GM21526 (cell line): Measurements from ENCODE around the gene RPIA.
"Not testable (repeated sequence)": the region's sequence is repeated elsewhere in the genome, so short reads cannot be mapped to it uniquely, and the experiment has no call there.

Experiments
- ATAC-seq: cut with Tn5 transposase; IDR thresholded peaks from one replicate; pipeline ENCODE4 v1.9.1; 2021; ENCODE audit warnings: moderate library complexity; ENCODE audit not compliant: unreplicated experiment, low FRiP score

RPIA gene

DNA sequence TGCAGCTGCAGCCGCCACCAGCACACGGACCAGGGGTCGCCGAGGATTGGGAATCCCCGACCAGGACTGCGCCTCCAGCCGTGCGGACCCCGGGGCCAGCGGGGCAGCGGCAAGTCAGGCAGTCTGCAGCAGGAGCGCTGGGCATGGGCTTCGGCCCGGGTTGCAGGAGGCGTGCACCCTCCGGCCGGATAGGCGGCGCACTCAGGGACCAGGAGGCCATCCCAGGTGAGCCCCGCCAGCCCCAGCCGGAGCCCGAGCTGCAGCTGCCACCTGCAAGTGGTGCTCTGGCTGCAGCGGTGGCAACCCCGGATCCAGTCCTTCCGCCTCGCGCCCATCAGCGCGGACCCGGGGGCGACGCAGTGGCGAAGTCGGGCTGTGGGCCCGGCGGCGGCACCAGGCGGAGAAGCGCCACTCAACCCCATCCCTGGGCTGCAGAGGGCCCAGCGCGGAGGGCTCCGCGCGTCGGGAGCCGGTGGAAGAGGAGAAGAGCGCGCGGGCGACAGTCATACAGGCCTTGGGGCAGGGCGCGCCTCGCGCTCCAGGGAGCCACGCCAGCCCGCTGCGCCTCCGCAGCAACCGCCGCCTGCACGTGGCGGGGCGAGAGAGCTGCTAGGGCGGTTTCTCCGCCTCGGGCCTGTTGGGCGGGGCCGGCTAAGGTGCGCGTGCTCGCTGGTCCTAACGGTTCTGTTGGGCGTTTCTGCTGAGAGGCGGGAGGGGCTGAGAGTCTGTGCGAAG, 73.8 kb downstream of the RPIA start:
- ATAC-seq, result no peak

- ATAC-seq, result not testable (repeated sequence)
These were observed 74.5 kb downstream of the RPIA start for GRCh38 chr2:88765889-88766481.

GRCh38 chr2:88770016-88770415, 78.5 kb downstream of the RPIA start:
- ATAC-seq, result no peak

DNA sequence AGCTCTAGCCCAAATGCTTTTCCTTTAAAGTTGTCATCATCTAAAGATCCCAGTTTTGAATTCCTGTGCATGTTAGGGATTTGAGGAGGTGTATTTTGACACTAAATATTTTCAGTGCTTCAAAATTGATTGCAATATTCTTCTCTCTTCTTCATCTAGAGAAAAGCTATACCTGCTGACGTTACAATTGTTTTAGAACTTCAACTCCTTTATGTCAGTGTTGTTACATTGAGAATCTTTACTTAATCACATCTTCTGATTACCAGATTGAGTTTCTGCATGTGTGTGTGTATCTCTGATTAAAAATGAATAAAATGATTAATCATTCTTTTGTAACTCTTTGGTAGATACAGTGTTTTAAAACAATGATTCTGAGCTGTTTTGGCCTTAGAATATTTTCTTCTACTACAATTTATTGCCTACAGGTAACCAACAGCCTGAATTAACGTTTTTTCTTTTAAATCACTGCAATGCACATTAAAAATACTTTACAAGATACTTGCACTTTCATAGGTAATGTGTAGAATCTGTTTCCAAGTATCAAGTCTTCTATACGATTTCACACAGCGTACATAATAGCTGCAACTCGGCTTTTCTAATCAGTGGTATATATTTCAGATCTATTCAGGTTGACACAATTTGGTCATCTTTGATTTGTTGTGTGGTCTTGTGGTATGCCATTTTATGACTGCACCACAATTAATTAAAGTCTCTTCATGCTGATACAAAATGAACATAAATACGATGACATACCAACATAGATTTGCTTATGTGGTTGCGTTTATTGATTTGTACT, 82.0 kb downstream of the RPIA start:
- not testable (repeated sequence) for ATAC-seq

- not testable (repeated sequence) for ATAC-seq
These were observed 97.7 kb downstream of the RPIA start for GRCh38 chr2:88789213-88789612.

DNA sequence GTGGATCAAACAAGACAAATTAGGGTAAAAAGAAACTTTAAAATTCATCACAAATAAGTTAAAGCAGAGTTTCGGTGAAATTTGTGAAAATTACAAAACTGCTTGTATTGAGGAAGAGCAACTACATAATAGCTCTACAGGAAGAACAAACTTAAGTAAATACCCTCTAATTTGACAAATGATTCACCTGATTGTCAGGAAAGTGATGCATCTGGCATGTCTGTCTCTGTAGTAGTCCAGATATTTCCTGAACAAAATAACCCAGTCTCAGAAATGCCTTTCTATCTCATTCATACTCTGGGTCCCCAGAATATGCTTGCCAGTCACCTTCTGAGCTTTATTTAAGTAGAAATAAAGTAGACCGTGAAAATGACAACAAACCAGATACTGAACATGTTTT, 104.5 kb downstream of the RPIA start:
- not testable (repeated sequence) for ATAC-seq

DNA sequence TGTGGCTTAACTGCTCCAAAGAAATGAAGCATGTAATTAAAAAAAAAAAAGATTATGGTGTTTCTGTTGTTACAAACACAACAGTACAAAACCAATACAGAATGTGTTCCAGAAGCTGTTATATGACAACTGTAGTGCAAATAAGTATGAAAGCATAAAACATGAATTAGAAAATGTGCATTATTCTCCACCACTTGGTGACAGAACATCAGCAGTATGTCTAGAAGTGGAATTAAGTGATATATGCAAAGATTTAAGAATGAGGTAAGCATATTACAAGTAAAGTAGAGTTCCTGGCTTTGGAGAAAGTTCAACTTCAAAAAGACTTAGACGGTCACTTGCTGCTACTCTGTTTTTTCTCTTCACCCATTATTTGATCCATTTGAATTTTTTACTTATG, 105.0 kb downstream of the RPIA start:
- not testable (repeated sequence) for ATAC-seq

GRCh38 chr2:88797164-88797563, 105.7 kb downstream of the RPIA start:
- ATAC-seq, result not testable (repeated sequence)
